Pulmonary artery endothelial cell (primary cell): ENCODE results near the gene NPC1L1. TPM values are rescaled to one million over a fixed set of nuclear protein-coding genes. Genes with fewer than 3 reads are reported as not detected.

Source experiments
- DNase-seq: peaks from one replicate; pipeline ENCODE4 v3.0.0-alpha.2; 2011; ENCODE audit warnings: low read depth, low spot score
- total RNA-seq: library from RNA; depleted of rRNA; stranded (reverse); fragments of >200 nt; gene quantifications from 2 replicates; pipeline ENCODE4 v1.2.3, GENCODE V29; 2014

NPC1L1 gene
- total RNA-seq, 1 donor from 2014 or later: not detected

DNA sequence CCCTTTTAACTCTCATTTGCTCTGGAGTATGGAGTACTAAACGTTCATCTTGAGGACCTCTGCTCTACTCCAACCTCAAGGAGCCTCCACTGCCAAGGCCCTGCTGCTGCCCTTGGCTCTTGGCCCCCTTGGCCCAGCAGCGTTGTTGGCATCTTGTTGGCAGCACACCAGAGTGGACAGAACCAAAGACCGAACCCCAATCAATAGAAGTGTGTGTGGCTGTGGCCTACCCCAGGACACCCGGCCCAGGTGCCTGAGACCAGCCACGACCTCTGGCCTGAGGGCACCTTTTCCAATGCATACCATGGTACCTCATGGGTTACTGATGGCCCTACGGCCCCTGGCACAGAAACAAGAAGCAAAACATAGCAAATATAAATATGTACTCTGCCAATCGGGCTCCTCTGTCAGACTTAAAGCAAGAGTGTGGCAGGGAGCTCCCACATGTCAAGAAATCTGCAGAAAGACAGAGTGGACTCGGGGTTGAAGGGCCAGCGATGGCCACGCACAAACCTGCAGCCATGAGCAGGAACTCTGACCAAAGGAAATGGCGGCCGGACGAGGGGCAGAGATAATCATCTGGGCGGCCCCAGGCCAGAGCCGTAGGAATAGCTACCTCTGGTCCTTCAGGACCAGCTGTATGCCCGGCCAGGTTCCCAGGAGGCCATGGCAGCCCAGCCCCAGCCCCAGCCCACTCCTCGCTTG, 2.9 kb downstream of the NPC1L1 start:
- DNase-seq: no peak

DNA sequence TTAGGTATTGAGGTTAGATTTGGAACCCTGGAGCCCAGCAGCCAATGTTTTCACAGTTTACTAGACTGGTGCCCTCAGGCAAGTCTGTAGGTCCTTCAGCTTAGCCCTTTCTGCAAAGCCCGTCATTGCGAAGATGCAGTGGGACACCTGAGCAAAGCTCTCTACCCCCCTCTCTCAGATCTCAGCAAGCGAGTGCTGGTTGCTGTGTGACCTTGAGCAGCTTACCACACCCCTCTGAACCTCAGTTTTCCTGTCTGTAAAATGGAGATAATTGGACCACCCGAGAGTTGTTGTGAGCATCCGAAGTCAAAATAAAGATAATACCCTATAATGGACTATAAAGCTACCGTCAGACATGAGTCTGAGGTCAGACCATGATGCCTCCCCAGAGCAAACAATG, 3.7 kb downstream of the NPC1L1 start:
- no peak for DNase-seq

DNA sequence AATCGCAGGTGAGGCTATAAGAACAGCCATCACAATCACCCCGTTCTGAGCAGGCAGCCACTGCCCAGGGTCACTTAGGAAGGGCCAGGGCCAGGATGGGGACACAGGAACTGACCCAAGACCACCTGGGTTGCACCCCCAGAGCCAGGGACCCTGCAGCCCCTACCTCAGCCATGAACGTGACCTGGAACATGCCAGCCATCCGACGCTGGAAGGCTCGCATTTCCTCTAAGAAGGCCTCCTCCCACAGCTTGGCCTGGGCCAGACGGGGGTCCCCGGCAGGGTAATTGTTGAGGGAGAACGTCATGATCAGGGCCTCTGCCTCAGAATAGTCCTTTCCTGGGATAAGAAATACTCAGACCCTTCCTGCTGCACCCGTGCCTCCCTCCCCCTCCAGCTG, 5.0 kb downstream of the NPC1L1 start:
- no peak for DNase-seq

DNA sequence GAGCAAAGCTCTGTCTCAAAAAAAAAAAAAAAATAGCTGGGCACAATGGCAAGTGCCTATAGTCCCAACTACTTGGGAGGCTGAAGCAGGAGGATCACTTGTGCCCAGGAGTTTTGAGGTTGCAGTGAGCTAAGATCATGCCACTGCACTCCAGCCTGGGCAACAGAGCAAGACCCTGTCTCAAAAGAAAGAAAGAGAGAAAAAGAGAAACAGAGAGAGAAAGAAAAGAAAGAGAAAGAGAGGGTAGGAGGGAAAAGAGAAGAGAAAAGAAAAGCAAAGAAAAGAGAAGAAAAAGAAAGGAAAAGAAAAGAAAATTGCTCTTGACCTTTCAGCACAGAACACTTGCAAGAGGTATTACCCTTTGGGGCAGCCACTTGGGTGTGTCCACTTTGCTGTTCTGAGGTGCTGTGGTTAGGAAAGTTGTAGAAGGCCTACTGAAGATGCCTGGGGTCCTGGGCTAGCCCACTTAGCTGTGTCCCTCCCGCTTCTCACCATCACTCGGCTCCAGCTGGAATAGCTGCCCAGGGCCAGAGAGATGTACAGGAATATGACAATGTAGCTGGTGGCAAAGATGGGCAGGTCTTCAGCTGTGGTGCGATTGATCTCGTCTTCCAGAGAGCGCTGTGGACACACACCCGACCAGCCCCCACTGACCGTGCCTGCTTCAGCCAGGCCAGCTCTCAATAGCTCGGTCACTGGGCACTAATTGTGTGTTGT, 5.6 kb downstream of the NPC1L1 start:
- DNase-seq: no peak

DNA sequence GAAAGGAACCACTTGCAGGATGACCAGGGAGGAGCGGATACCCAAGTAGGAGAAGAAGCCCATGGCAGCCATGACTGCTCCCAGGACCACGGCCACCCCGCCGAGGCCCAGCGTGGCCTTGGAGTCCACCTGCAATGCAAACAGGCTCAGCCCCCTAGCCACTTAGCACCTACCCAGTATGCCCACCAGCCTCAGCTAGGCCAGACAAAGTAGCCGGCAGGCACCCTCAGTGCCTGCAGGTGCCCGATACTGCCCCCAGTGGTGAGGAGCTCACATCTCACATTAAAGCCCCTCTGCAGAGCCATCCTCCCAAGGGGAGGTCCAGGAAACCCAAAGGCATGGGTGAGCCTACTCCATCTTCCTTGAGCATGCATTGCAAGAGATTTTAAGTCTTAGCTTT, 6.6 kb downstream of the NPC1L1 start:
- no peak for DNase-seq

DNA sequence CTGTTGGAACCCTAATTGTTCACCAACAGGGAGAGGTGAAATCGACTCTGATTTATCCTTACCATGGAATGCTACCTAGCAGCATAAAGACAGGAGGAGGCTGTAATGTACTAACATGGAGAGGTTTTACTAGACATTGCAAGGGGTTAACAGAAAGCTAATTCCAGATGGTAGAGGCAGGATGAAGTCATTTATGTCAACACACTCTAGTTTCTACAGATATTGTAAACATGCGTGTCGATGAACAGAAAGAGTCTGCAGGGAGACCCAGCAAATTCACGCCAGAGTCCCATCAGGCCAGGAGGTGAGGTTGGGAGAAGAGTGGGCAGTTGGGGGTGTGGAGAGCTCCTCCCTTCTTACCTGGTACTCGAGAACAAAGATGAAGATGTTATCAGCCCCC, 7.0 kb downstream of the NPC1L1 start:
- DNase-seq: no peak

DNA sequence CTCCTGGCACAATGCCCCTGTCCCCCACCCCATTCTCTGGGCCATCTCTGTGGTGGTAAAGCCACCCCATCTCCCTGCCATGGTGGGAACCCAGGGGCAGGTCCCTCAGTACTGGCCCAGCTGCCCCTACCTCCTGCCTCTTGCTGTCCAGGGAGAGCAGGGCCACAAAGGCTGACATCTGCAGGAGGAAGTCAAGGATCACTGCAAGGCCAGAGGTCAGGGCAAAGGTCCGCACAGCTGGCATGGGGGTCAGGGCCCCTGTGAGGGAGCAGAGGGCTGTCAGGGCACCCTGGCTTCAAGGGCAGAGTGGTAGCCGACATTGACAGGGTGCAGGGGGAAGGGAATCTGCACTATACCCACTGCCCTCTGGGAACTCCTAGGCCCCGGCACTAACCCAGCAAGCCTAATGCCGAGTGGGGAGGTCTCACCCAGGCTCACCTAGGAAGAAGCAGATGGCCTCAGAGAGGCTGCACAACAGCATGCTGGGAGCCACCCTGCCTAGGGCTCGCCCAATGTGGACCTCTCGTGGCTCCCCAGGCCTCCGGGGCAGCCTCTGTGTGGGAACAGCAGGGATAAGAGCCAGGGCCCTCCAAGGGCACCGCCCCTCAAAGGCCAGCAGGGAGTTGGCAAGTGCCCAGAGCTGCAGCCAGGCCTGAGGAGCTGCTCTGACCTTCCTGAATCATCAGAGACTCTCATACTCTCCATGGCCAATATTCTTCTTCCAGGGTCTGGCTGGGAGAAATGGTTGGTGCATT, 7.7 kb downstream of the NPC1L1 start:
- no peak for DNase-seq

DNA sequence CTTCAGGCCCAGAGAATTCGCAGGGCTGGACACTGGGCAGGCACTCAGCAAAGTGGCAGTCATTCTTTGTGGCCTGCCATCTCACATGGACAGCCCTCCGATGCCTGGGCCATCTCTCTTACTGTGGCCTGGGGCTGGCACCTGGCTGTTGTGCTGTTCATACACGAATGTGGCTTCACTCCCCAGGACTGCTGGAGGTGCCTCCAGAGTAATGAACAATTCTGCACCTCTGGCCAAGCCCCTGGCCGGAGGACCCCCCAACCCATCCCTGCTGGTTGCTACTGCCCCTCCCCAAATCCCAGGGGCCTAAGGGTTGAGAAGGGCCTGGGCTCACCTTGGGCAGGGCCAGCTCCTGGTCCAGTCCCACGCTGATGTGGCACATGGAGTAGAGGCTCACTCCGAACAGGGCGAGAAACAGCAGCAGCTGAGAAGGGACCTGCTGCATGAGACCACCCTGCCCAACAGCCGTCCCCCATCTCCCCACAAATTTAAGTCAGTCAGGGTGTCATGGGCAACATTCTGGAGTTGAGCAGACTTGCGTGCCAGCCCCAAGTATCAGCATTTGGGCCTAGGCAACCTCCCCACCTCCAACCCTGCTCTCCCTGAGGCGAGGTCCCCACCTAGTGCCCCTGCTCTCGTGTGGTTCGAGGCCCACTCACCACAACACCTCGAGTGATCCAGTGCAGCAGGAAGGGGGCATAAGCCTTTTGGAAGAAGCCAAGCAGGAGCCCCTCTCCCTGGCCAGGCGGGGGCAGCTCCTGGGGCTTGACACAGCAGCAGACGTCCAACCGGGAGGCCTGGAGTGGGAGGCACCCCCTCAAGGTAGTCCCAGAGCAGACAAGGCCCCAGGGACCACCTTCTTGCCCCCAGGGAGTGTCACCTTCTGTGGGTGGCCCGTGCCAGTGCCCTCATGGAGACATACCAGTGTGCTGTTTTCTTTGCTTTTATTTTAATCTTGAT, 9.4 kb downstream of the NPC1L1 start:
- DNase-seq: no peak

DNA sequence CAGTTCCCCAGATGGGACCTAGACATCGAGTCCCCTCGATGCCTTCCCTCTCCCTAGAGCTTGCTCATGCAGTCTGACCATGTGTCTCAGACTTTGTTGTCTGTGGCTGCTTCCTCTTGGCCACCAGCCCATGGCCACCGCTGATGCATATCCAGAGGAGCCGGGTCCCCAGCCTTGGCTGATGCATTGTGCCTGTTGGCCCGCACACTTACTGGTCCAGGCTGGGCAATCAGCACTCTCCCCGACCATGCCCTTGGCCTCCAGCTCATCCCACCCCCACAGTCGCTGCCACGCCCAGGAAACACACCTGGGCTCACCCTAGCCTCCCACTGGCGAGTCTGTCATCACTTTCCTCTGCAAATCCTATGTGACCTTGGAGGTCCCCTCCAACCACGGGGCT, 10.1 kb downstream of the NPC1L1 start:
- DNase-seq: no peak

DNA sequence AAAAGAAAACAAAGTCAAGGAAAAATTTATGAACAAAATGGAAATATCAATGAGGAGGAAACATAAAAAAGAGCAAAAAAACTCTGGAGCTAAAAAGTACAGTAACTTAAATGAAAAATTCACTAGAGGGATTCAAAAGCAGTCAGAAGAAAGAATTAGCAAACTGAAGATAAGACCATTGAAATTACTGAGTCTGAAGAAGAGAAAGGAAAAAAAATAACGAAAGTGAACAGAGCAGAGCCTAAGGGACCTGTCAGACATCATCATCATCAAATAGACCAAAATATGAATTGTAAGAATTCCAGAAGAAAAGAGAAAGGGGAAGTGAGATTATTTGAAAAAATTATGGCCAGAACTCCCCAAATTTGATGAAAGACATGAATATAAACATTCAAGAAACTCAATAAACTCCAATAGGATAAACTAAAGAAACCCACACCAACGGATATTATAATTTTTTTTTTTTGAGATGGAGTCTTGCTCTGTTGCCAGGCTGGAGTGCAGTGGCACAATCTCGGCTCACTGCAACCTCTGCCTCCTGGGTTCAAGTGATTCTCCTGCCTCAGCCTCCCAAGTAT, 16.2 kb downstream of the NPC1L1 start:
- no peak for DNase-seq

DNA sequence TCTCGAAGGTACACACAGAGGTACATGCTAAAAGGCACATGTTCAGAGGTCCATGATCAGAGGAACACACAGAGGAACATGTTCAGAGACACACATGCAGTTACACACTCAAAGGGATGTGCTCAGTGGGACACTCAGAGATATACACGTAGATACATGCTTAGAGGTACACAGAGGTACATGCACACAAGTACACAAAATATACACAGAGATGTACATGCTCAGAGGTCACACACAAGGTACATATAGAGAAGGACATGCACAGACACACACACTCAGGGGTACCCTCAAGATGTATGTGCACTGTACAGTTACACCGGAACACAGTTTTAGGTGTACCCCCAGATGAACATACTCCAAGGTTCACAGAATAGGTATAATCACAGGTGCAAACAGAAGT, 18.8 kb downstream of the NPC1L1 start:
- no peak for DNase-seq

DNA sequence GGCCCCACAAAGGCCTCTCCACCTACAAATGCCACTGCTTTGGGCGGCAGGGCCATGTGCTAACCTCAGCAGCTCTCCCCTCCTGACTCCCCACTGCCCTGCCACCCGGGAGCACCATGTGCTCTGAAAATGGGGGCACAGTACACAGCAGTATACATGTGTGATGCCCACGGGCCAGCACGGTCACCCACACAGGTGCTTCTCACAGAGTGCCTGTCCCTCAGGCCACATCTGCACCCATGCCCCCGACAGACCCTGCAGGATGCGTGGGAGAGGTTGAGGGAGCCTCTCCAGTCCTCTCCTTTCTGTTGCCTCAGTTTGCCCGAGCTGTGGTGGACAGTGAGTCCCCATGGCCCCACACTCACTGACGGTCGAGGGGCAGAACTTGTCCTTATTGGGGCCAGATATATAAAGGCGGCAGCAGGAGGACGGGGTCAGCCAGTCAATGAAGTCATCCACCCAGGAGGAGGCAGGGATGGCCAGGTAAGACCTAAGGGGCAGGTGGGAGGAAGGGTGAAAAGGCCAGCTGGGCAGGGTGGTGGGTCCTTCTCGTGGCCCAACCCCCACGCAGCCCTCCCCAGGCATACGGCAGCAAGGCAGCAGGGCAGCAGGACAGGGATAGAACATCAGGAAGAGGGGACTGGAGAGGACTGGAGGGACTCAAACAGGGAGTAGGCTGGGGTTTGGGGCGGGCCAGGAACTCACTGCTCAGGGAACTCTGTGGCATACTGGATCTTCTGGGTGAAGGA, 19.6 kb downstream of the NPC1L1 start:
- no peak for DNase-seq

DNA sequence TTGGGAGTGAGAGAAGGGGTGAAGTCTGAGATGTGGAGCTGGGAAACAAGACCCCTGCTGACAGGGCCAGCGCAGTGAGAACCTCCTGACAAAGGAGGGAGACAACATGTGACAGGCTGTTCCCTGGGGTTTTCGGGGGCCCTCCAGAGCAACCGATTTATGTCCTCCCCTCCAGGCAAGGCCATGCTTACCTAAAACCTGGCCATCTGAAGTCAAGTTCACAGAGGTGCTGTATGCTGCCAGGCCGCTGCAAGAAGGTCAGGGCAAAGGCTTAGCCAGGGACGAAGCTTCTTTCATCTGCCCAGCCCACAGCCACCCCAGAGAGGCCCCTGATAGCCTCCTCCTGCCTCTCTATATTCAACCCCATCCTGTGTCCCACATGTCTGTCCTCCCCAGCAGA, 20.6 kb downstream of the NPC1L1 start:
- DNase-seq: no peak

DNA sequence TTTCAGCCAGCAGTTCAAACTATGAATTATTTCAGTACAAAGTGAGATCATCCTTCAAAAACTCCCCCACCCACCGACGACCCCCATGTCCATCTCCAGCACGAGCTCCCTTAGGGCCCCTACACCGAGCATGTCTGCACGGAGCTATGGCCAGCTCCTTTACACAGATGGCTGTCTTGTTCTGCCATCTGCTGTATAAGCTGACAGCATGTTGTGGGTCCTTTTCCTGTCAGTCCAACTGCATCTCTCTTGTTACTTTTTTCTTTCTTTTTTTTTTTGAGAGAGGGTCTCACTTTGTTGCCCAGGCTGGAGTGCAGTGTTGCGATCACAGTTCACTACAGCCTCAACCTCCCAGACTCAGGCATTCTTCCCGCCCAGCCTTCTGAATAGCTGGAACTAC, 21.6 kb downstream of the NPC1L1 start:
- no peak for DNase-seq

DNA sequence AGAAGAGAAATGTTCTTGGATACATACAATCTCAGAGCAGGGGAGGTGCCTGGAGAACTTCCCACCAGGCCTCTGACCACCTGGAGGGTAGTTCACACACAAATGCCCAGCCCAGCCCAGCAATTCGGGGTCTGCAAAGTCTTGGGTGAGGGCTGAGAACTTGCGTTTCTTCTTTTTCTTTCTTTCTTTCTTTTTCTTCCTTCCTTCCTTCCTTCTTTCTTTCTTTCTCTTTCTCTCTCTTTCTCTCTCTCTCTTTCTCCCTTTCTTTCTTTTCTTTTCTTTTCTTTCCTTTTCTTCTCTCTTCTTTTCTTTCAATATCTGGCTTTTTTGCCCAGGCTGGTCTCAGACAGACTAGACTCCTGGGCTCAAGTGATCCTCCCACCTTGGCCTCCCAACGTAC, 22.4 kb downstream of the NPC1L1 start:
- DNase-seq: no peak

DNA sequence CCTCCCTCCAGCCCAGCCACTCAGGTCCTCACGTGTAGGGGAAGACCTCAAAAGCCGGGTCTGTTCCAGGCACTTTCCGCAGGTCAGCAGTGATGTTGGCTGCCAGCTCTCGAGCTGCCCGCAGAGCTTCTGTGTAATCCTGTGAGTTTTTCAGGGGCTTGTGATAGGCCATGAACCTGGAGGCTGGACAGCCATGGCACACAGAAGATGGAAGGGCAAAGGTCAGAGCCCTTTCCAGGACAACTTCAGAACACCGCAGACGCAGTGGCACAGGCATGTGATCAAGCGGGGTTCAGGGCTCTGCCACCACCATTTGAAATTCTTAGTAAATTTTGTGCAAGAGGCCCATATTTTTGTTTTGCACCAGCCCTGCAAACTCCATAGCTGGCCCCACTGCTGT, 24.0 kb downstream of the NPC1L1 start:
- DNase-seq: no peak

DNA sequence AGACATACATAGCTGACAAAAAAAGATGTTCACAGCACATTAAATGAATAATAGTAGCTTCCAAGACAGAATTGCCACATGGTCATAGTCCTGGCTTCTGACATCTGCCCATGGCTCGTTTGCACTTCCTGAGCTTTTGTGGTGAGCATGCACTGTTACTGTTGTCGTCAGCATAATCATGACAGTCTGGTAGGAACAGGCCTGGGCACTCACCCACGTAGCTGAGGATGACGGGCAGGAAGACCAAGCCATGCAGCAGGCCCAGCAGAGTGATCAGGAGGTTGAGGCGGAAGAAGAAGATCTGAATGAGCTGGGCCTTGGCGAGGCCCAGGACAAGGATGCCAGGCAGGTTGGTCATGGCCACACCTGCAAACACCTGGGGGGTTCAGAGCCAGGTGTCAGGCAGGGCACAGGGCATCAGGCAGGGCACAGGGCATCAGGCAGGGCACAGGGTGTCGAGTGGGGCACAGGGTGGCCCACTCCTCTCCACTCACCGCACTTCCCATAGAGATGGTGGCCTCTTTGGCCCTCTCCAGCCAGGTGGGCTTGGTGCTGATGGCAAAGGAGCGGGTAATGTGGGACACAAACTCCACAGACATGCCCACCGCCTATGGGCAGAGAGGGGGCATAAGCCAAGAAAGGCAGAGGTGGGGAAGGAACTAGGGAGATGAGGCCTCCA, 25.4 kb downstream of the NPC1L1 start:
- no peak for DNase-seq

DNA sequence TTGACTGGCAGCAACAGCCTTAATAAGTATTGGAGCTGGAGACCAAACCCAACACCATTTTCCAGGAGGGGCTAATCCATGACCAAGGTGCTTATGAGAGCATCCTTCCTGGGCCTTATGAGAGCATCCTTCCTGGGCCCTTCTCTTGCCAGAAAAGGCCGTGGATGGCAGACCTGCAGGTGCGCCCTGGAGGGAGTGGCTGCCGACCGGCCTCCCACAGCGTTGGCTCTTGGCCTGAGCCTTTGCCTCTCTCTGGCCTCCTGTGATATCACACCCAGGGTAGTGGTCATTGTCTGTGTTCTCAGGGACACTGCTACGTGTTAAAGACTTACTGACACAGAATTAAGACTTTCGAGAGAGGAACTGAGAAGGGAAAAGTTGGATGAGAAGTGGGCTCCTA, 28.4 kb downstream of the NPC1L1 start:
- DNase-seq: no peak

DNA sequence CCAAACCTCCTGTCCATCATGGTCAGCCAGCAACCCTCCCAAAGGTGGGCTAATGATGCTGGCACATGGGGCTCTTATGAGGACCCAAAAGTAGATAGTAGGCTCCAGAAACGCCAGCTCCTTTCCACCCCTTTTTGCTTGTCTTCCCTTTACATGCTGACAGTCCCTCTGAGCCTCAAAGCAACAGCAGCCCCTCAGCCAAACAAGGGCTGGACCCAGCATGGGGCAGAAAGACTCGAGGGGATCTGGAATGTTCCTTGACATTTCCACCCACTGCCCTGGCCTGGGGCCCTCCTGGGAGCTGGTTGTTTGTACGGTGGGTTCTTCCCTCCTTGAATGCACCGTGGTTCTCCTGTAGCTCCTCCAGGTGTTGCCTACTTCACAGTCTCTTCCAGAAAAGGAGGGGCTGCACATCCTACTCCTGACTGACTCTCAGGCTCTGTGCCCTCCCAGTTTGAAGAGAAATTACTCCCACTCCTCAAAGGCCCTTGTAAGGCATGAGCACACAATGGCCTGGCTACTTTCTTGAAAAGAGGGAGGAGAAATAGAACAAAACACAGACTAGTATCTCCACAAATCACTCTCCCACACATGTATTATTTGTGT, 29.2 kb downstream of the NPC1L1 start:
- no peak for DNase-seq
